Neural cell (in vitro differentiated cells): ENCODE results near the gene DLGAP4. TPM values are rescaled to one million over a fixed set of nuclear protein-coding genes. Genes with fewer than 3 reads are reported as not detected.

Source experiments
- H2AFZ ChIP-seq: fragments of 200-600, 300-800 bp; sonication (generic), shearing (Covaris generic); 2 replicates; pipeline ENCODE4 v1.6.0; 2014; ENCODE audit warnings: low read depth, mild to moderate bottlenecking, antibody characterized with exemption, low read length, moderate library complexity
- H3F3A ChIP-seq: fragments of 200-600 bp; shearing (Covaris generic); 2 replicates; pipeline ENCODE4 v1.6.1; 2016; ENCODE audit warnings: mild to moderate bottlenecking, moderate library complexity, mixed read lengths, antibody characterized with exemption, low read length; ENCODE audit not compliant: insufficient read depth, poor library complexity, severe bottlenecking
- H3K27ac ChIP-seq: fragments of 200-600, 300-800 bp; sonication (generic), shearing (Covaris generic); 2 replicates; pipeline ENCODE4 v1.5.1; 2014; ENCODE audit warnings: mild to moderate bottlenecking, low read length, moderate library complexity
- H3K27me3 ChIP-seq: fragments of 300-800, 200-600 bp; sonication (generic), shearing (Covaris generic); 2 replicates; pipeline ENCODE4 v1.6.0; 2014; ENCODE audit warnings: mild to moderate bottlenecking, low read depth, low read length, moderate library complexity; ENCODE audit not compliant: insufficient read depth
- H3K36me3 ChIP-seq: fragments of 300-800, 200-600 bp; sonication (generic), shearing (Covaris generic); 2 replicates; pipeline ENCODE4 v1.5.1; 2014; ENCODE audit warnings: mild to moderate bottlenecking, antibody characterized with exemption, low read length, moderate library complexity; ENCODE audit not compliant: insufficient read depth
- H3K4me2 ChIP-seq: fragments of 300-800, 200-600 bp; sonication (generic), shearing (Covaris generic); 2 replicates; pipeline ENCODE4 v1.6.0; 2014; ENCODE audit warnings: mild to moderate bottlenecking, low read length
- H3K4me3 ChIP-seq: fragments of 300-800, 200-600 bp; sonication (generic), shearing (Covaris generic); 2 replicates; pipeline ENCODE4 v1.5.1; 2014; ENCODE audit warnings: mild to moderate bottlenecking, low read length, moderate library complexity
- H3K79me2 ChIP-seq: fragments of 200-600 bp; shearing (Covaris generic); replicated peaks from 2 replicates; pipeline ENCODE4 v1.6.0; 2014; ENCODE audit warnings: mild to moderate bottlenecking, low read length, moderate library complexity; ENCODE audit not compliant: insufficient read depth
- H3K9ac ChIP-seq: fragments of 300-800, 200-600 bp; sonication (generic), shearing (Covaris generic); 2 replicates; pipeline ENCODE4 v1.6.1; 2016; ENCODE audit warnings: mild to moderate bottlenecking, low read length, mixed read lengths
- H3K9me2 ChIP-seq: fragments of 200-600 bp; shearing (Covaris generic); 2 replicates; pipeline ENCODE4 v1.6.1; 2016; ENCODE audit warnings: mild to moderate bottlenecking, low read length, mixed read lengths; ENCODE audit not compliant: insufficient read depth
- H3K9me3 ChIP-seq: fragments of 200-600, 300-800 bp; sonication (generic), shearing (Covaris generic); 2 replicates; pipeline ENCODE4 v1.6.1; 2016; ENCODE audit warnings: mild to moderate bottlenecking, mixed run types, low read length, moderate library complexity, mixed read lengths
- H4K20me1 ChIP-seq: fragments of 200-600 bp; shearing (Covaris generic); 2 replicates; pipeline ENCODE4 v1.6.1; 2016; ENCODE audit warnings: mild to moderate bottlenecking, mixed run types; ENCODE audit not compliant: insufficient read depth
- EP300 ChIP-seq: fragments of 450-650 bp; conservative IDR thresholded peaks from 2 replicates; pipeline ENCODE4 v1.6.1; 2014; ENCODE audit warnings: antibody characterized with exemption, mild to moderate bottlenecking, moderate library complexity; ENCODE audit not compliant: poor library complexity, severe bottlenecking
- EZH2 ChIP-seq: fragments of 200-600, 300-800 bp; shearing (Covaris generic), sonication (generic); IDR thresholded peaks from 2 replicates; pipeline ENCODE4 v1.6.1; 2014; ENCODE audit warnings: antibody characterized with exemption, low read length, borderline replicate concordance, mild to moderate bottlenecking; ENCODE audit not compliant: insufficient read depth, poor library complexity, severe bottlenecking
- MXI1 ChIP-seq: fragments of 450-650 bp; conservative IDR thresholded peaks from 2 replicates; pipeline ENCODE4 v1.6.1; 2014; ENCODE audit warnings: antibody characterized with exemption, mild to moderate bottlenecking; ENCODE audit not compliant: poor library complexity, severe bottlenecking
- POLR2AphosphoS5 ChIP-seq: IDR thresholded peaks from 2 replicates; pipeline ENCODE4 v1.6.1; 2012
- RAD21 ChIP-seq: fragments of 450-650 bp; conservative IDR thresholded peaks from 2 replicates; pipeline ENCODE4 v1.6.1; 2014; ENCODE audit warnings: antibody characterized with exemption, mild to moderate bottlenecking, moderate library complexity
- REST ChIP-seq: IDR thresholded peaks from 2 replicates; pipeline ENCODE4 v1.6.1; 2012; ENCODE audit warnings: borderline replicate concordance
- SMC3 ChIP-seq: fragments of 450-650 bp; conservative IDR thresholded peaks from 2 replicates; pipeline ENCODE4 v1.6.1; 2014; ENCODE audit warnings: antibody characterized with exemption, mild to moderate bottlenecking, moderate library complexity; ENCODE audit not compliant: poor library complexity
- TAF1 ChIP-seq: IDR thresholded peaks from 2 replicates; pipeline ENCODE4 v1.6.1; 2012; ENCODE audit warnings: low read depth
- polyA plus RNA-seq: library from polyadenylated mRNA; depleted of rRNA; stranded (reverse); fragments of >200 nt; gene quantifications from 2 replicates; pipeline ENCODE4 v1.2.3, GENCODE V29; 2014
- TF ChIP-seq, protein P1 (sequence below): fragments of 450-650 bp; IDR thresholded peaks from 2 replicates; pipeline ENCODE4 v1.5.1; 2014; ENCODE audit warnings: antibody characterized with exemption, mild to moderate bottlenecking, moderate library complexity; ENCODE audit not compliant: poor library complexity, severe bottlenecking

Gene DLGAP4
- polyA plus RNA-seq, 1 donor from 2014 or later = 31.2 TPM

GRCh38 chr20:36399969-36400545 lies 93.9 kb downstream of the DLGAP4 start:
- Histone ChIP-seq H3F3A (no peaks in the 10 kb centered on the region), H2AFZ (no peak overlapping the region), H3K4me2 (no peak overlapping the region), H4K20me1 (no peaks in the 10 kb centered on the region), H3K27ac (no peak overlapping the region), H3K79me2 (no peaks in the 10 kb centered on the region), H3K27me3 (no peaks in the 10 kb centered on the region), H3K9me2 (no peaks in the 10 kb centered on the region), H3K9me3 (no peaks in the 10 kb centered on the region), H3K9ac (no peak overlapping the region), H3K4me3 (no peak overlapping the region), H3K36me3 (no peaks in the 10 kb centered on the region)
- TF ChIP-seq EZH2 (no peak), REST (no peak), TAF1 (no peak), MXI1 (no peak), SMC3 (no peak), POLR2AphosphoS5 (no peak), EP300 (no peak), RAD21 (no peak)
- TF ChIP-seq, protein P1, sequence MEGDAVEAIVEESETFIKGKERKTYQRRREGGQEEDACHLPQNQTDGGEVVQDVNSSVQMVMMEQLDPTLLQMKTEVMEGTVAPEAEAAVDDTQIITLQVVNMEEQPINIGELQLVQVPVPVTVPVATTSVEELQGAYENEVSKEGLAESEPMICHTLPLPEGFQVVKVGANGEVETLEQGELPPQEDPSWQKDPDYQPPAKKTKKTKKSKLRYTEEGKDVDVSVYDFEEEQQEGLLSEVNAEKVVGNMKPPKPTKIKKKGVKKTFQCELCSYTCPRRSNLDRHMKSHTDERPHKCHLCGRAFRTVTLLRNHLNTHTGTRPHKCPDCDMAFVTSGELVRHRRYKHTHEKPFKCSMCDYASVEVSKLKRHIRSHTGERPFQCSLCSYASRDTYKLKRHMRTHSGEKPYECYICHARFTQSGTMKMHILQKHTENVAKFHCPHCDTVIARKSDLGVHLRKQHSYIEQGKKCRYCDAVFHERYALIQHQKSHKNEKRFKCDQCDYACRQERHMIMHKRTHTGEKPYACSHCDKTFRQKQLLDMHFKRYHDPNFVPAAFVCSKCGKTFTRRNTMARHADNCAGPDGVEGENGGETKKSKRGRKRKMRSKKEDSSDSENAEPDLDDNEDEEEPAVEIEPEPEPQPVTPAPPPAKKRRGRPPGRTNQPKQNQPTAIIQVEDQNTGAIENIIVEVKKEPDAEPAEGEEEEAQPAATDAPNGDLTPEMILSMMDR = no peak

DNA sequence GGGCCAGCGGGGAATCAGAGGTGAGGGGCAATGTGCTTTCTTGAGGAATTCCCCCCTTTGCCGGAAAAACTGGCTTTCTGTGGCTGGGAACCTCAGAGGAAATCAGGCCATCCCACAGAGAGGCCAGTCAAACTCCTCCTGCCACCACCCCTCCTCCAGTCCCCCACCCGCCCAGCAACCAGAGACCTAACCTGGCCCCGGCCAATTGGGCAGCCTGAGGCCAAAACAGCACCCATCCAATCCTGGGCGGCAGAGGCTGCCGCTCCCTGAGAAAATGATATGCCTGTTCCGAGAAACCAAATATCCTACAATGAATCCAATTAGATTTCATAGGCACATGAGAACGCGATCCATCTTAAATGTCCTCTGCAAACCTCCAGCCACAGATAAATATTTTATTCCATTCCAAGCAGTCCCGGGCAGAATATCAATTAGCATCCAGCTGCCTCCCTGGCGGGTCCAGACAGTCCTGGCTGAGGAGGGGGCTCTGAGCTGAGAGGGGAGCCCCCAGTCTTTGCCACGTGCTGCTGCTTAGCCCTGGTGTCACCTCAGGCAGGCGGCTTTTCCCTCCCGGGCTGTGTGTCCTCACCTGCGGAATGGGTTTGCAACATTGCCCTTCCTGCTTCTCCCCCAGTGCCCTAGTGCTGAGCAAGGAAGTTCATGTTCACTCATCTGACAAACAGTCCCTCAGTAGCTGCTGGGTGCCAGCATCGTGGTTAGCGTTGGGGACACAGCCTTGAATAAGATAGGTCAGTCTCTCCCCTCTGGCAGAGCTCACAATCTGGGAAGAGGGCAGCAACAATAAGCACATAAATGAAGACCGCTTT lies 95.0 kb downstream of the DLGAP4 start:
- no peak overlapping the region for H3K27ac ChIP-seq
- H3K79me2 ChIP-seq = no peaks in the 10 kb centered on the region
- no peaks in the 10 kb centered on the region for H3K36me3 ChIP-seq
- no peaks in the 10 kb centered on the region for H3K27me3 ChIP-seq
- H3K4me2 ChIP-seq = no peak overlapping the region
- no peak overlapping the region for H3K9ac ChIP-seq
- H3K9me2 ChIP-seq = no peaks in the 10 kb centered on the region
- TF ChIP-seq REST (no peak), SMC3 (no peak), EP300 (no peak), EZH2 (no peak), RAD21 (no peak), MXI1 (no peak), TAF1 (no peak), POLR2AphosphoS5 (no peak)
- TF ChIP-seq, protein P1 = no peak
- no peaks in the 10 kb centered on the region for H3F3A ChIP-seq
- no peaks in the 10 kb centered on the region for H3K9me3 ChIP-seq
- no peak overlapping the region for H2AFZ ChIP-seq
- no peaks in the 10 kb centered on the region for H4K20me1 ChIP-seq
- H3K4me3 ChIP-seq = no peak overlapping the region
